COLO668 (cell line): ENCODE measurements around the gene PRR5L.

Experiments used
- DNase-seq: peaks from one replicate; lab custom pipeline; 2025; ENCODE audit not compliant: unreplicated experiment; lab: John Stamatoyannopoulos, UW

Gene PRR5L, protein sequence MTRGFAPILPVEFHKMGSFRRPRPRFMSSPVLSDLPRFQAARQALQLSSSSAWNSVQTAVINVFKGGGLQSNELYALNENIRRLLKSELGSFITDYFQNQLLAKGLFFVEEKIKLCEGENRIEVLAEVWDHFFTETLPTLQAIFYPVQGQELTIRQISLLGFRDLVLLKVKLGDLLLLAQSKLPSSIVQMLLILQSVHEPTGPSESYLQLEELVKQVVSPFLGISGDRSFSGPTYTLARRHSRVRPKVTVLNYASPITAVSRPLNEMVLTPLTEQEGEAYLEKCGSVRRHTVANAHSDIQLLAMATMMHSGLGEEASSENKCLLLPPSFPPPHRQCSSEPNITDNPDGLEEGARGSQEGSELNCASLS

GRCh38 chr11:36295926-36296325 lies at the start of gene PRR5L:
TSS of gene PRR5L (plus strand) at chr11:36296288. CDS start at chr11:36401122, 104,834 bp downstream.
- no peak for DNase-seq

- no peak for DNase-seq
These were observed 48.6 kb upstream of the PRR5L start for GRCh38 chr11:36247493-36247892.

GRCh38 chr11:36248436-36248835 lies 47.7 kb upstream of the PRR5L start:
- DNase-seq: no peak

DNA sequence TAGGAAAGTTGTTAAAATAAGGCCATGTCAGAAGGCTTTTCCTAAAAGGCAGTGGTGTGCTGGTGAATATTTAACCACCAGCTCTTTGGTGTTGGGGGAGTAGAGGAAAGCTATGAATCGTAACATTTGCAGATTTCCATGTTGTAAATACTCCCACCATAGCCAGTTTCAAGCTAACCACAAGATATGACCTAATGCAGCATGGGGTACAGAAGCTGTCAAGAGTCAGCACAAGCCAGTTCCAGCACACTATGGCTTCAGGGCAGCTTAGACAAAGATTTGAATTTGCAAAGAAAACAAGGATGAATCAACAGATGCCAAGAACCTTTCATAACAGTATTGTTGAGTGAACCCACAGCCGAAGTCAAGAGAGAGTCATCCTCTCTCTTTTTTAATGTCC lies 46.8 kb upstream of the PRR5L start:
- no peak for DNase-seq

DNA sequence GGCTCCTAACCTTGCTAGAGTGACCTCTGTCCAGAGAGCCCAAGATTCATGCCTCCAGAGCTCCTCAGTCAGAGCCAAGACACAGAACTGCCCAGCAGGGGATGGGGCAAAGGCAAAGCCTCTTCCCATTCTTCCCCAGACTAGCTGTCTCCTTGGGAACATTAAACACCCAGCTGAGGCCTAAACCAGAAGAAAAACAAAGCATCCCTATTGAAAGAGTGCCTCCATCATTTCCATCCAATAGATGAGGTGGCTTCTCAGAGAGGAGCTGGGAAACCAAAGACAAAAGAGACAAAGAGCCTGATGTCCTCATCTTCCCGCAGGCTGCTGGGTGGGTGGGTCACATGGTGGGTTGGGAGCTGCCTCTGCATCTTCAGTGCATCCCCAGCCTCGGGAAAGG lies 44.3 kb upstream of the PRR5L start:
- no peak for DNase-seq

DNA sequence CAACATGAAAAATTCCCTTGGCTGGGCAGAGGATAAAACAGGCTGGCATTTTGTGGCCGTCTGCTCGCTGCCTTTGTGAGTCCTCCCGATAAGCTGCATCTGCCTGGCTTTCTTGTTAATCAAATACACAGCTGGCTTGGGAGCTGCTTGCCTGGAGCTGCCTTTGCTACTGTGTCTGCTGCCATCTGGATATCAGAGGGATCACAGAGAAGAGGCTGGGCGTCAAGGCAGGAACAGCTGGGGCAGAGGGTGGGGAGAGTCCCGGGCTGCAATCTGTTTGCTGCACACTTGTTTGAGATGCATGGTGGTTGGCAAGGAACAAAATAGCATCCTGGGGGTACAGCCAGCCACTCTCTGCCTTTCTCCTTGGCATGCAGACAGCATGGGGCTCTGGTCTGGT lies 42.9 kb upstream of the PRR5L start:
- peak; percentile 29 for DNase-seq

DNA sequence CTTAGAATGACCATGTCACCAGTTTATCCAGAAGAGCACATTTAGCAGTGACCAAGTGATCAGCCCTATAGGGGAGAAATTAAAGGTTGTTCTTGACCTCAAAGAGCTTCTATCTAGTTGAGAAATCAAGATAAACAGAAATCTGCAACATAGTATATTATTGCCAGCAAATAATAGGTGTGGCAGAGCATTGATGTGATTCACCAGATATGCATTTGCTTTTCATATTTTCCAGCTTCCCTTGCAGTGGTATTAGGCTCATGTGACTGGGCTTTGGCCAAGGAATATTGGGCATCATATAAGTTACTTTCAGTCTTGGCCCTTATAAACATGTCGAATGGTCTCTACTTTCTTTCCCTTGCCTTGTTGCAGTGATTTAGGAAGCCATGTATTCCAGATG lies 41.4 kb upstream of the PRR5L start:
- no peak for DNase-seq

DNA sequence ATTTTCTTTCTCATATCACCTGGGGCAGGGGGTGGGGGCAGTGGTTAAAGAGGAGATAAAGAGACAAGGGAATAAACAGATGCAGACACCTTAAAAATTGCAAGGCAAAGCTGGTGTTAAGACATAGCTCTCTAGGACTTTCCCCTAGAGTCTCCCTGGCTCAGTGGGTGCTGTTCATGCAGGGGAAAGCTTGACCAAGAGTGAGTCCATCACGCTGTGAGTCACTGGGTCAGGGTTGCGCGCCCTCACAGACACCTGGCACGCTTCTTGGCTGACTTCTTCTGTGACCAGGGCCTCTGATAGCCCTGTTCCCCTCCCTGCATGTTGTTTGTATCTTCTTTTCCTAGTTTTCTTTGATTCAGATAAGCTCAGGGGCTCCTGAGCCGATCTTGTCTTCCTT lies 38.7 kb upstream of the PRR5L start:
- no peak for DNase-seq

- peak; percentile 43 for DNase-seq
These were observed 37.2 kb upstream of the PRR5L start for GRCh38 chr11:36258730-36259360.

DNA sequence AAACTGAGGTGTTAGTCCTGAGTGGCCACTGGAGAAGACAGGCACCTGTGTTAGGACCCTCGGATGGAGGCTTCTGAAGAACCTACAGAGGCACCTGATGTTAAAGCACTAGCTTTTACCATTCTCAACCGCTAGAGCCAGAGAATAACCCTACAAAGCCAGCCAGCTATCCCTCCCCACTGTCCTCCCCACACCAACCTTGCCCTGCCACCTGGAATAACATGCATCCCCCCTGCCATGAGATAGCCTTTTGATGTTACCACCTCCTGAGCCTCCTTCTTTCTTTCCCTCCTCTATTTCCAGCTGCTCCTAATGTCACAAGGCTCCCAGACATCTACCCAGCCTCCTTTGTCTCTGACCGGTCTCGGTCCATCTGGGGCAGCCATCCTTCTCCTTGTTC lies 35.0 kb upstream of the PRR5L start:
- DNase-seq: no peak

DNA sequence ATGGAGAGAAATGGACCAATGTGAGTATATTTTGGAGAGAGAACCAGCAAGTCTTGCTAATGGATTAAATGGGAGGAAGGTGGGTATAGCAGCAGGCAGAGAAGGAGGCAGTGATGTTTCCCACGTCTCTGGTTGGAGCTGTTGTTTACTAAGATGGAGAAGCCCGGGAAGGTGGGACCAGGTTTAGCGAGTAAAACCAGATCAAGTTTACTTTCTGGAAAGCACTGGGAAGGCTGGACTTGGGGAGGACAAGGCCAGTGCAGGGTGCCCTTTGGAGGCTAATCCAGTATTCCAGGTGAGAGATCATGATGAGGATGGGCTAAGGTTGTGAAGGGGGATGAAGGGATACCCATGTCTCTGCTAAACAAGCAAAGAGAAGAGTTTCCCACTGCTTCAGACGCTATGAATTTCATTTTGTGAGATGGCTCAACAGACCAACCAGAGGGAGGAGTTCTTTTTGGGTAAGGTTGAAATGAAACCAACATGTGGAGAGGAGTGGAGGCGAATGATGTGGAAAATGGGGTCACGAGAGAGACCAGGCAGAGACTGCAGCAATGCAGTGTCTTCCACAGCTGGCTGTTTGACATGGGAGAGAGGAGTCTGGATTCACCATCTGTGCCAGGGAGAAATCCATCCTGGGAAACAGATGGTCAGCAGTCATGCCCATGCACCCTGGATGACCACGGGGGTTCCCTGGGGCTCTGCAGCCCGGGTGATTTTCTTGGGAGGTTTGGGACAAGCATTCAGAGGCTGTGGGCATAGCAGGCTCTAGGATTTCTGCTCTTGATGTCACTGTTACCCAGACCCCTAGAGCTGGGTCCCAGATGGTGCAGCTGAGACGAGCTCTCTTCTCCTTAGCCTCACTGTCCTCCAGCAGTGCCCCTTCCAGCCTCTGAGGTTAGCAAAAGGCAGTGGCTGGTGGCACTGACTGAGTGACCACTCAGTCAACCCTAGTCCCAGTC lies 31.8 kb upstream of the PRR5L start:
- no peak for DNase-seq

- no peak for DNase-seq
These were observed 31.1 kb upstream of the PRR5L start for GRCh38 chr11:36264973-36265344.

- DNase-seq: peak; percentile 69
These were observed 30.1 kb upstream of the PRR5L start for GRCh38 chr11:36265793-36266628.

GRCh38 chr11:36266767-36267166 lies 29.3 kb upstream of the PRR5L start:
- DNase-seq: no peak

DNA sequence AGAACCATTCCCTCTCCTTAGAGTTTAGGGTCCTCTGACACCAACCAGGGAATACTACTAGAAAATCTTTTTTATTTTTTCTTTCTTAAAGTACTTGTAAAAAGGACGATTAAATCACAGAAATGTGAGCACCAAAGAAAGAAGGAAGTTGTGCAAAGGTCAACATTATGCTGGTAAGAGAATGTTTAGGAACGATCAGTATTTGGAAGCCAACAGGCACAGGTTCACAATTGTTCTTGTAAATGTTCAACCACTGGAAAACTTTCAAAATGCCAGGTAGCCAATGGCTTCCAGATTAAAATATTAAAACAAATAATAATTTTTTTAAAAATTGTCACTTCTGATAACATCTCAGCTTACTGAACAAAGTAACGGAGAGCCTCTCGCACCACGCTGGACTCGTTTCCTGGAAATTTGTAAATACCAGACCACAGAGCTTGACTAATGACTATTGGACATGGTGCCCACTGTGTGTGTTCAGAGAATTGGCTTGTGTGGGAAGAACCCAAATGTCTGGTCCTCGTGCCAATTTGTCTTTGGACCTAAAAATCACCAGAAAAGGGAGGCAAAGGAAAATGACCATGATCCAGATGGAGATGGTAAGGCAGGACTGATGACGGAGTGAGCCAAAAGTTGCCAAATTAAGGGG lies 27.6 kb upstream of the PRR5L start:
- DNase-seq: no peak

DNA sequence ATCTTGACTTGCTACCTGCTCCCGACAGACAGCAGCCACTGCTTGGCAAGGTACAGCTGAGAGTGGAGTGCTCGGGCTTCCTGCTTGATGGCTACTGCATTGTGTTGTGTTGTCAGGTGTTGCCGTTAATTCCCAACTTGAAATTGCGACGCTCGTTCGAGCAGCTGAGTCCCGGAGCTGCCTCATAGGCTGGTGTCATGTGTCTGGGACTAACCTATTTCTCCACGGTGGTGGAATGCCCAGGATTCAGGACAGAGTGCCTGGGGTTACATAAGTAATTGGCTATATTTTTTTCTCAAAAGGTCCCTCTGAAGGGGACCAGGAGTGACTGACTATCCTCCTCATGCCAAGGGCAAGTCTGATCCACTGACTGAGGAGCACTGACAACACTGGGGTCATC lies 25.4 kb upstream of the PRR5L start:
- no peak for DNase-seq

DNA sequence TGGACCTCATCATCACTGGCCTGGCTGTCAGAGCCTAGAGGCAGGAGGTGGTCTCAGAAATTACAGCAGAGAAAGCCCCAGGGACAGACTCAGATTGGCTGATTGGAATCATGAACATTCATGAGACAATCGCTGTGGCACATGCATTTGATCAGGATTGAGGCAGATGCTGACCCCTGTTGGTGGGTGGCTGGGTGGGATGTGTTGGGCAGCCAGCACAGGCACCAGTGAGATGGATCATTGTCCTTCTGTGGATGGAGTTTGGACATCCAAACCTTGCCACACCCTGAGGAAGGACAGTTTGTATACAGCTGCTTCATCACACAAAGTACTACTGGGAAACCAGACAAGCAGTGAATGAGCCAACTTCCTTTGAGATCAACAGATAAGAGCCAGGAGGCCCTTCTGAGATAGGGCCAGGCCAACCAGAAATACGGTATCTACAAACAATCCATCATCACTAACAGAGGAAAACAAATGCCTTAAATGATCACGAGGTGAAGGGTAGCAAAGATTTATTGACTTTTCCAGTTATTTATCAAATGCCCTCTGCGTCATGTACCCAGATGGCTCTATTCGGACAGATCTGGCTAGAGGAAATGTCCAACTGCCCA lies 24.2 kb upstream of the PRR5L start:
- no peak for DNase-seq

- DNase-seq: peak; percentile 24
These were observed 23.0 kb upstream of the PRR5L start for GRCh38 chr11:36273110-36273509.

DNA sequence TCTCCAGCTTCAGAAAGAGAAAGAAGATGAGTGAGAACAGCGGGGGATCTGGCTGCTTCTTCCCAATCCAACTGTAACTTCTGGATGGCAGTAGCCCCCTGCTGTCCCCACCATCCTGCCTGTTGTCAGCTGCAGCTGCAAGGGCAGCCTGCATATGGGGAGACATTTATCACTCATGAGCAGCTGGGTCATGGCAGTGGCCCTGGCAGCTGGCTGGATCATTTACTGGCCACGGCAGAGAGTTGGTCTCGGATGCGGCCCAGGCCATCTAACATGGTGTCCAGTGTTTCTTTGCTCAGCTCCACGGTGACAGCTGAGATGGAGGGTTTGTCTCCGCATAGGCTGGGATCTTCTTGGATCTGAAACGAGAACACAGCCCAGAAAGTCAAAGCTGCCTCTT lies 21.7 kb upstream of the PRR5L start:
- DNase-seq: no peak
